Astrocyte of the cerebellum (primary cell): Measurements from ENCODE around the gene LRRC71.

ENCODE experiments used
- DNase-seq: peaks from one replicate; pipeline ENCODE4 v3.0.0-alpha.2; 2011; ENCODE audit warnings: low read depth
- H3K4me3 ChIP-seq: 2 replicates; pipeline ENCODE4 v1.5.1; 2011; ENCODE audit warnings: mild to moderate bottlenecking, low read depth, low read length, moderate library complexity
- CTCF ChIP-seq: IDR thresholded peaks from 2 replicates; pipeline ENCODE4 v1.5.1; 2012; ENCODE audit warnings: low read length, low read depth, moderate library complexity, mild to moderate bottlenecking; ENCODE audit errors: missing control alignments
- in situ Hi-C: cut with HindIII; loops from 2 replicates; pipeline ENCODE4 v1.10.0; 2017; ENCODE audit warnings: low sequenced_read_pairs

Gene LRRC71

GRCh38 chr1:156883919-156884318 lies 36.5 kb upstream of the LRRC71 start:
- TF ChIP-seq CTCF: no peak
- no peak overlapping the region for H3K4me3 ChIP-seq
- no peak for DNase-seq
- in situ Hi-C loops: no loop called here

GRCh38 chr1:156884560-156885184 lies 35.8 kb upstream of the LRRC71 start:
- no peak for DNase-seq
- in situ Hi-C loops: loop anchor here (5.0 kb wide), 1 partner anchor 63 kb away; no protein-coding TSS in a partner anchor
- H3K4me3 ChIP-seq: no peak overlapping the region
- no peak for TF ChIP-seq CTCF

GRCh38 chr1:156885314-156885713 lies 35.1 kb upstream of the LRRC71 start:
- TF ChIP-seq CTCF: no peak
- DNase-seq: no peak

GRCh38 chr1:156885880-156886355 lies 34.5 kb upstream of the LRRC71 start:
- no peak overlapping the region for H3K4me3 ChIP-seq
- no peak for DNase-seq
- TF ChIP-seq CTCF: no peak
- in situ Hi-C loops: loop anchor here (5.0 kb wide), 1 partner anchor 61 kb away; no protein-coding TSS in a partner anchor

More at GRCh38 chr1:156885314-156885713, 35.1 kb upstream of the LRRC71 start:
- no peak overlapping the region for H3K4me3 ChIP-seq
- in situ Hi-C loops: loop anchor here (5.0 kb wide), 1 partner anchor 62 kb away; no protein-coding TSS in a partner anchor

GRCh38 chr1:156886583-156887281 lies 33.7 kb upstream of the LRRC71 start:
- TF ChIP-seq CTCF: no peak
- no peak for DNase-seq
- no peak overlapping the region for H3K4me3 ChIP-seq
- in situ Hi-C loops: loop anchor here (5.0 kb wide), 1 partner anchor 61 kb away; no protein-coding TSS in a partner anchor

- no peak for TF ChIP-seq CTCF
- in situ Hi-C loops: loop anchor here (5.0 kb wide), 1 partner anchor 60 kb away; no protein-coding TSS in a partner anchor
- DNase-seq: no peak
- H3K4me3 ChIP-seq: no peak overlapping the region
These were observed 33.1 kb upstream of the LRRC71 start for GRCh38 chr1:156887317-156887716.
